ENCODE results near the gene SEMA3A.
A peak's percentile ranks its signal among the peaks of the same experiment; 100 is the strongest.

Gene SEMA3A

GRCh38 chr7:84039432-84039831, 155.2 kb downstream of the SEMA3A start:
- Histone ChIP-seq H3K27ac (no peak overlapping the region), H3K9me3 (replicated peaks in 1 of 11) (no peaks in the 10 kb centered on the region), H3K27me3 (no peaks in the 10 kb centered on the region), H3K4me2 (no peak overlapping the region), H3K4me3 (no peak overlapping the region), H3K36me3 (no peaks in the 10 kb centered on the region), H3K4me1 (peaks cover 0 to 11% (median 0%) of the 10 kb centered on the region in 10 experiments; a peak in 2 of 20 replicates), H4K20me1 (no peaks in the 10 kb centered on the region), H3K9ac (no peak overlapping the region)
- TF ChIP-seq Cebpa-rat (IDR thresholded peaks at IDR 0.05) = no peak

- TF ChIP-seq Cebpa-rat (IDR thresholded peaks at IDR 0.05) = no peak
- Histone ChIP-seq H3K4me2 (no peak overlapping the region), H3K27ac (no peak overlapping the region)
Measured at GRCh38 chr7:84027678-84028077, 166.9 kb downstream of the SEMA3A start.

GRCh38 chr7:84025332-84025927, 169.2 kb downstream of the SEMA3A start:
- Histone ChIP-seq H4K20me1 (no peaks in the 10 kb centered on the region), H3K9me3 (replicated peaks in 1 of 11) (no peaks in the 10 kb centered on the region), H3K27me3 (no peaks in the 10 kb centered on the region), H3K27ac (no peak overlapping the region), H3K36me3 (no peaks in the 10 kb centered on the region), H3K4me3 (no peak overlapping the region), H3K9ac (no peak overlapping the region), H3K4me1 (no peaks in the 10 kb centered on the region), H3K4me2 (no peak overlapping the region)
- TF ChIP-seq Cebpa-rat (IDR thresholded peaks at IDR 0.05) = no peak

More at GRCh38 chr7:84027678-84028077, 166.9 kb downstream of the SEMA3A start:
- Histone ChIP-seq H4K20me1 (no peaks in the 10 kb centered on the region), H3K27me3 (no peaks in the 10 kb centered on the region), H3K4me1 (no peaks in the 10 kb centered on the region), H3K9ac (no peak overlapping the region), H3K4me3 (no peak overlapping the region), H3K9me3 (replicated peaks in 1 of 11) (no peaks in the 10 kb centered on the region), H3K36me3 (no peaks in the 10 kb centered on the region)

- Histone ChIP-seq H3K27me3 (no peaks in the 10 kb centered on the region), H4K20me1 (no peaks in the 10 kb centered on the region), H3K4me2 (no peak overlapping the region), H3K36me3 (no peaks in the 10 kb centered on the region), H3K4me1 (no peaks in the 10 kb centered on the region), H3K9me3 (replicated peaks in 1 of 11) (no peaks in the 10 kb centered on the region), H3K4me3 (no peak overlapping the region), H3K9ac (no peak overlapping the region), H3K27ac (no peak overlapping the region)
- TF ChIP-seq Cebpa-rat (IDR thresholded peaks at IDR 0.05) = no peak
Measured at GRCh38 chr7:84022684-84023308, 171.8 kb downstream of the SEMA3A start.

- Histone ChIP-seq H3K4me2 (no peak overlapping the region), H3K36me3 (no peaks in the 10 kb centered on the region), H3K27ac (no peak overlapping the region), H3K4me3 (no peak overlapping the region), H3K4me1 (no peaks in the 10 kb centered on the region), H3K9me3 (replicated peaks in 1 of 11) (no peaks in the 10 kb centered on the region), H3K9ac (no peak overlapping the region), H4K20me1 (no peaks in the 10 kb centered on the region), H3K27me3 (no peaks in the 10 kb centered on the region)
- TF ChIP-seq Cebpa-rat (IDR thresholded peaks at IDR 0.05) = no peak
Measured at GRCh38 chr7:84022009-84022408, 172.6 kb downstream of the SEMA3A start.

GRCh38 chr7:84021292-84021908, 173.2 kb downstream of the SEMA3A start:
- no peak overlapping the region for H3K27ac ChIP-seq
- no peak for TF ChIP-seq Cebpa-rat (IDR thresholded peaks at IDR 0.05)
- H3K9me3 ChIP-seq (replicated peaks in 1 of 11) = no peaks in the 10 kb centered on the region
- H3K4me1 ChIP-seq = no peaks in the 10 kb centered on the region
- no peak overlapping the region for H3K4me3 ChIP-seq
- no peak overlapping the region for H3K4me2 ChIP-seq
- H3K36me3 ChIP-seq = no peaks in the 10 kb centered on the region
- no peaks in the 10 kb centered on the region for H4K20me1 ChIP-seq
- no peak overlapping the region for H3K9ac ChIP-seq
- no peaks in the 10 kb centered on the region for H3K27me3 ChIP-seq

GRCh38 chr7:84017651-84018050, 176.9 kb downstream of the SEMA3A start:
- no peak overlapping the region for H3K27ac ChIP-seq
- no peaks in the 10 kb centered on the region for H3K4me1 ChIP-seq
- H3K9me3 ChIP-seq (replicated peaks in 1 of 11) = no peaks in the 10 kb centered on the region
- TF ChIP-seq Cebpa-rat (IDR thresholded peaks at IDR 0.05) = no peak
- H3K4me3 ChIP-seq = no peak overlapping the region
- H3K36me3 ChIP-seq = no peaks in the 10 kb centered on the region
- H4K20me1 ChIP-seq = no peaks in the 10 kb centered on the region
- no peaks in the 10 kb centered on the region for H3K27me3 ChIP-seq
- no peak overlapping the region for H3K9ac ChIP-seq
- no peak overlapping the region for H3K4me2 ChIP-seq

- H4K20me1 ChIP-seq = no peaks in the 10 kb centered on the region
- H3K27ac ChIP-seq = no peak overlapping the region
- H3K9me3 ChIP-seq (replicated peaks in 1 of 11) = no peaks in the 10 kb centered on the region
- no peak overlapping the region for H3K9ac ChIP-seq
- H3K4me3 ChIP-seq = no peak overlapping the region
- no peaks in the 10 kb centered on the region for H3K27me3 ChIP-seq
- H3K4me2 ChIP-seq = no peak overlapping the region
- TF ChIP-seq Cebpa-rat (IDR thresholded peaks at IDR 0.05) = peak in 2 of 11 experiments; percentile 15 to 29; a peak in 1 of 22 replicates
- H3K4me1 ChIP-seq = no peaks in the 10 kb centered on the region
- no peaks in the 10 kb centered on the region for H3K36me3 ChIP-seq
Measured at GRCh38 chr7:84013616-84014240, 180.9 kb downstream of the SEMA3A start.

GRCh38 chr7:84009782-84010181, 184.8 kb downstream of the SEMA3A start:
- no peak for TF ChIP-seq Cebpa-rat (IDR thresholded peaks at IDR 0.05)
- Histone ChIP-seq H3K27ac (no peak overlapping the region), H3K4me3 (no peak overlapping the region)

More at GRCh38 chr7:84009782-84010181, 184.8 kb downstream of the SEMA3A start:
- H3K36me3 ChIP-seq = no peaks in the 10 kb centered on the region
- H4K20me1 ChIP-seq = no peaks in the 10 kb centered on the region
- no peaks in the 10 kb centered on the region for H3K9me3 ChIP-seq (replicated peaks in 1 of 11)
- no peak overlapping the region for H3K9ac ChIP-seq
- H3K4me2 ChIP-seq = no peak overlapping the region
- H3K4me1 ChIP-seq = no peaks in the 10 kb centered on the region
- no peaks in the 10 kb centered on the region for H3K27me3 ChIP-seq

Data from BLaER1 treated with 17β-estradiol and CSF1 and Interleukin-3, amounts not matched to agents 10 nM and 100 nM (cell line).